RKO (cell line): ENCODE data around the gene EPHB1.

ENCODE experiments used
- DNase-seq: peaks from one replicate; pipeline ENCODE4 v3.0.0-alpha.2; 2016; ENCODE audit warnings: low spot score

EPHB1 gene

GRCh38 chr3:135260025-135260424 is 465.0 kb downstream of the EPHB1 start:
- DNase-seq: no peak

GRCh38 chr3:135261214-135261775 is 466.2 kb downstream of the EPHB1 start:
- no peak for DNase-seq

- no peak for DNase-seq
These were observed 466.9 kb downstream of the EPHB1 start for GRCh38 chr3:135261916-135262315.

- no peak for DNase-seq
These were observed 467.4 kb downstream of the EPHB1 start for GRCh38 chr3:135262441-135262840.

- no peak for DNase-seq
These were observed 468.3 kb downstream of the EPHB1 start for GRCh38 chr3:135263331-135263730.

- no peak for DNase-seq
These were observed 472.4 kb downstream of the EPHB1 start for GRCh38 chr3:135267487-135267886.

- DNase-seq: no peak
These were observed 474.0 kb downstream of the EPHB1 start for GRCh38 chr3:135268941-135269532.

- no peak for DNase-seq
These were observed 476.3 kb downstream of the EPHB1 start for GRCh38 chr3:135271177-135272025.

GRCh38 chr3:135272026-135272669 is 477.1 kb downstream of the EPHB1 start:
- DNase-seq: no peak

- DNase-seq: no peak
These were observed 497.1 kb downstream of the EPHB1 start for GRCh38 chr3:135292162-135292561.

- no peak for DNase-seq
These were observed 506.6 kb downstream of the EPHB1 start for GRCh38 chr3:135301670-135302069.

- DNase-seq: no peak
These were observed 509.3 kb downstream of the EPHB1 start for GRCh38 chr3:135304378-135304777.
